IMR-90 (cell line): ENCODE results near the gene NQO2. TPM values are rescaled to one million over a fixed set of nuclear protein-coding genes. Genes with fewer than 3 reads are reported as not detected.

Source experiments
- ATAC-seq: fragments of 200-7000 bp; cut with Tn5 transposase; 2 replicates; pipeline ENCODE4 v1.9.1; 2020; ENCODE audit warnings: low read depth, mild to moderate bottlenecking, moderate library complexity
- BruUV-seq: library from RNA; stranded (reverse); fragments of 400-500 nt; replicated peaks from 2 replicates; lab custom pipeline; 2021; lab: Mats Ljungman, UMichigan
- CTCF ChIA-PET: fragments of 300-600 bp; formaldehyde crosslinking; extraction: SDS; loops from one replicate; lab custom pipeline; 2021; ENCODE audit warnings: antibody characterized with exemption; lab: Yijun Ruan, JAX
- POLR2A ChIA-PET: fragments of 300-600 bp; sonication (Branson Sonifier 250); formaldehyde crosslinking; loops from one replicate; lab custom pipeline; 2022; ENCODE audit warnings: antibody characterized with exemption; ENCODE audit not compliant: unreplicated experiment; lab: Charles Lee
- DNase-seq: peaks from one replicate; pipeline ENCODE4 v3.0.0; 2013
- H2AFZ ChIP-seq: replicated peaks from 2 replicates; pipeline ENCODE3; 2013; ENCODE audit warnings: low read length, mild to moderate bottlenecking; ENCODE audit not compliant: poor library complexity
- H2AK5ac ChIP-seq: 2 replicates; pipeline ENCODE4 v1.6.1; 2013; ENCODE audit warnings: low read depth, low read length, inconsistent platforms
- H2AK9ac ChIP-seq: replicated peaks from 2 replicates; pipeline ENCODE3; 2013; ENCODE audit warnings: mild to moderate bottlenecking, low read depth, low read length, moderate library complexity; ENCODE audit not compliant: poor library complexity
- H2BK120ac ChIP-seq: 2 replicates; pipeline ENCODE4 v1.6.1; 2013; ENCODE audit warnings: low read depth, low read length, inconsistent platforms
- H2BK15ac ChIP-seq: 3 replicates; pipeline ENCODE4 v1.6.1; 2013; ENCODE audit warnings: low read depth, low read length, inconsistent platforms
- H2BK20ac ChIP-seq: 2 replicates; pipeline ENCODE4 v1.6.1; 2013; ENCODE audit warnings: low read depth, mild to moderate bottlenecking, inconsistent platforms, low read length, moderate library complexity
- H2BK5ac ChIP-seq: 2 replicates; pipeline ENCODE4 v1.6.1; 2013; ENCODE audit warnings: mild to moderate bottlenecking, low read depth, low read length, inconsistent platforms; ENCODE audit not compliant: poor library complexity, severe bottlenecking
- H3K14ac ChIP-seq: replicated peaks from 2 replicates; pipeline ENCODE4 v1.6.1; 2013; ENCODE audit warnings: low read depth, low read length, inconsistent platforms
- H3K18ac ChIP-seq: 2 replicates; pipeline ENCODE4 v1.6.1; 2013; ENCODE audit warnings: low read depth, low read length, control low read depth
- H3K23ac ChIP-seq: 2 replicates; pipeline ENCODE4 v1.6.1; 2013; ENCODE audit warnings: low read depth, low read length, inconsistent platforms
- H3K27ac ChIP-seq: 2 replicates; pipeline ENCODE4 v1.5.1; 2013; ENCODE audit warnings: mild to moderate bottlenecking, control low read depth, low read length; ENCODE audit not compliant: insufficient read depth
- H3K27me3 ChIP-seq: 2 replicates; pipeline ENCODE4 v1.6.1; 2013; ENCODE audit warnings: low read length; ENCODE audit not compliant: control insufficient read depth, insufficient read depth
- H3K36me3 ChIP-seq: 2 replicates; pipeline ENCODE4 v1.6.1; 2013; ENCODE audit warnings: low read length, mixed read lengths; ENCODE audit not compliant: control insufficient read depth, insufficient read depth
- H3K4ac ChIP-seq: 2 replicates; pipeline ENCODE4 v1.6.1; 2013; ENCODE audit warnings: low read depth, low read length, inconsistent platforms
- H3K4me1 ChIP-seq: 2 replicates; pipeline ENCODE4 v1.6.1; 2013; ENCODE audit warnings: low read length, mixed read lengths; ENCODE audit not compliant: control insufficient read depth, insufficient read depth
- H3K4me2 ChIP-seq: 2 replicates; pipeline ENCODE4 v1.6.1; 2013; ENCODE audit warnings: low read depth, mild to moderate bottlenecking, control low read depth, low read length, moderate library complexity
- H3K4me3 ChIP-seq: 2 replicates; pipeline ENCODE4 v1.5.1; 2013; ENCODE audit warnings: low read depth, mild to moderate bottlenecking, control low read depth, low read length, moderate library complexity; ENCODE audit not compliant: insufficient read depth
- H3K56ac ChIP-seq: 2 replicates; pipeline ENCODE4 v1.6.1; 2013; ENCODE audit warnings: low read length, inconsistent platforms; ENCODE audit not compliant: insufficient read depth; ENCODE audit errors: extremely low read depth
- H3K79me1 ChIP-seq, 2 experiments: 2 replicates each; pipeline ENCODE4 v1.6.1; 2013; ENCODE audit warnings: low read length in 2 of 2, inconsistent platforms in 1 of 2, low read depth in 1 of 2
- H3K9ac ChIP-seq: 2 replicates; pipeline ENCODE4 v1.6.1; 2013; ENCODE audit warnings: low read depth, low read length, control low read depth
- H3K9me1 ChIP-seq: 2 replicates; pipeline ENCODE4 v1.6.1; 2013; ENCODE audit warnings: low read length, inconsistent platforms; ENCODE audit not compliant: insufficient read depth
- H3K9me3 ChIP-seq: 2 replicates; pipeline ENCODE4 v1.6.1; 2013; ENCODE audit warnings: low read length; ENCODE audit not compliant: control insufficient read depth, insufficient read depth
- H4K20me1 ChIP-seq: 2 replicates; pipeline ENCODE4 v1.6.1; 2013; ENCODE audit warnings: low read length, inconsistent platforms; ENCODE audit not compliant: insufficient read depth
- H4K5ac ChIP-seq: 2 replicates; pipeline ENCODE4 v1.6.1; 2013; ENCODE audit warnings: mild to moderate bottlenecking, low read depth, low read length, control low read depth
- H4K8ac ChIP-seq, 2 experiments: 2 replicates each; pipeline ENCODE4 v1.6.1; 2013; ENCODE audit warnings: low read depth in 2 of 2, low read length in 2 of 2, control low read depth in 1 of 2, inconsistent platforms in 1 of 2
- H4K91ac ChIP-seq: 2 replicates; pipeline ENCODE4 v1.6.1; 2013; ENCODE audit warnings: low read depth, low read length, inconsistent platforms; ENCODE audit not compliant: insufficient read depth
- BHLHE40 ChIP-seq: fragments of 150-350 bp; IDR thresholded peaks from 2 replicates; pipeline ENCODE4 v1.6.1; 2016; ENCODE audit warnings: mild to moderate bottlenecking, low read depth, low read length
- FOS ChIP-seq: fragments of 150-350 bp; IDR thresholded peaks from 2 replicates; pipeline ENCODE4 v1.6.1; 2016; ENCODE audit warnings: low read depth, low read length
- MAZ ChIP-seq: IDR thresholded peaks from 2 replicates; pipeline ENCODE4 v1.6.1; 2012; ENCODE audit warnings: low read depth, mild to moderate bottlenecking, low read length, improper control_type of control experiment, moderate library complexity, borderline replicate concordance
- MXI1 ChIP-seq: IDR thresholded peaks from 2 replicates; pipeline ENCODE4 v1.6.1; 2012; ENCODE audit warnings: low read depth, mild to moderate bottlenecking, low read length, moderate library complexity, borderline replicate concordance
- NFE2L2 ChIP-seq: fragments of 150-350 bp; IDR thresholded peaks from 2 replicates; pipeline ENCODE4 v1.6.1; 2016; ENCODE audit warnings: low read depth, mild to moderate bottlenecking, low read length
- RCOR1 ChIP-seq: IDR thresholded peaks from 2 replicates; pipeline ENCODE4 v1.6.1; 2012; ENCODE audit warnings: mild to moderate bottlenecking, low read length, improper control_type of control experiment; ENCODE audit not compliant: insufficient replicate concordance
- SMC3 ChIP-seq: fragments of 150-350 bp; IDR thresholded peaks from 2 replicates; pipeline ENCODE4 v1.6.1; 2016; ENCODE audit warnings: low read depth, mild to moderate bottlenecking, antibody characterized with exemption, low read length, moderate library complexity
- WGBS, 2 experiments: methylation state at CpG; one replicate each; pipeline versions ENCODE4 v1.1.5 to v1.1.7; 2013; ENCODE audit warnings: missing lambda C conversion rate in 2 of 2; ENCODE audit not compliant: insufficient read length in 1 of 2; ENCODE audit errors: extremely low coverage in 2 of 2; 5-methylcytosine and 5-hydroxymethylcytosine counted together
- dilution Hi-C: fragments of 300-500 bp; cut with HindIII; formaldehyde crosslinking; loops from one replicate; pipeline ENCODE4 v1.14.3; 2018; ENCODE audit warnings: low sequenced_read_pairs; ENCODE audit not compliant: unreplicated experiment
- in situ Hi-C: fragments of 300-500 bp; cut with MboI; formaldehyde crosslinking; loops from 3 replicates; pipeline ENCODE4 v1.14.3; 2019; ENCODE audit warnings: low sequenced_read_pairs, inconsistent platforms, mixed read lengths
- intact Hi-C: fragments of 100-400 bp; cut with micrococcal nuclease; formaldehyde crosslinking; loops from 2 replicates; pipeline ENCODE4 v1.10.0; 2022
- polyA plus RNA-seq, 3 experiments: library from polyadenylated mRNA; depleted of rRNA; stranded (reverse); fragments of >200 nt; gene quantifications; 2 replicates each; pipeline ENCODE4 v1.2.3, GENCODE V29; 2012; ENCODE audit warnings: low replicate concordance in 1 of 3
- total RNA-seq: library from RNA; depleted of rRNA; stranded (reverse); fragments of >200 nt; gene quantifications from 2 replicates; pipeline ENCODE4 v1.2.3, GENCODE V29; 2012

Gene NQO2
- total and polyA plus RNA-seq, 2 of the 4 experiments (the other 2 are of a cell fraction) = 42.5 to 72.1 TPM

DNA sequence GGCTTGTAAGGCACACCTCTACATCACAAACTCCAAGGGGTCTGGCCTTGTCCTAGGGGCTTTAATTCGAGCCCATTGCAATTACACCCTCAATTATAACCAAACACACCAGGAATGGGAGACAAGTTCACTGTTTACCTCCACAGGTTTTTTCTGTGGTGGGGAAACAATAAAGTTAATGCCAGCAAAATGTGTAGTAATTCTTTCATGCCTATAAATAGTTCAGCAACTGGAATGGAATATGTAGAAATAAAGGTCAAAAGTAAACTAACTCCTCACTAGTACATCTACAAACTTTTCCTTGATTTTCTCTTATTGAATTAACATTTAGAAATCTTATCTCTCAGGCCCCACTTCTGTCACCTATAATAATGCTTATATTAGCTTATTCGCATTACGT, 41.5 kb downstream of the NQO2 start:
- in situ Hi-C loops (no loop called here), dilution Hi-C loops (no loop called here), intact Hi-C loops (no loop called here)
- no peak overlapping the region for H2AFZ ChIP-seq
- H3K9me3 ChIP-seq = no peaks in the 10 kb centered on the region
- ChIA-PET POLR2A (no interaction called here), CTCF (no interaction called here)
- H3K23ac ChIP-seq = no peak overlapping the region
- no peak overlapping the region for H3K4me3 ChIP-seq
- no peak overlapping the region for H4K5ac ChIP-seq
- H2AK9ac ChIP-seq = no peak overlapping the region
- no peak overlapping the region for H3K56ac ChIP-seq
- no peak overlapping the region for H3K18ac ChIP-seq
- no peak overlapping the region for H4K91ac ChIP-seq
- no peaks in the 10 kb centered on the region for H3K36me3 ChIP-seq
- H3K4me1 ChIP-seq = peaks cover 2% of the 10 kb centered on the region; the same call in 1 of the 2 replicates
- H3K14ac ChIP-seq = no peak overlapping the region
- peaks cover 14% of the 10 kb centered on the region for H3K27me3 ChIP-seq
- no peak overlapping the region for H3K9ac ChIP-seq
- H3K4me2 ChIP-seq = no peak overlapping the region
- DNase-seq (no peak), ATAC-seq (no peak)
- no TSS peak for BruUV-seq
- H4K20me1 ChIP-seq = no peaks in the 10 kb centered on the region
- H3K4ac ChIP-seq = no peak overlapping the region
- H3K79me1 ChIP-seq = no peaks in the 10 kb centered on the region
- whole genome bisulfite sequencing, 2 experiments = 86% methylated on average over 2 of the region's 3 CpGs; no CpG with 5 or more reads in 1 of the 2 experiments
- no peak for TF ChIP-seq RCOR1
- TF ChIP-seq BHLHE40 = no peak
- TF ChIP-seq FOS = no peak
- TF ChIP-seq MXI1 = no peak
- TF ChIP-seq NFE2L2 = no peak
- TF ChIP-seq SMC3 = no peak
- no peak for TF ChIP-seq MAZ
- H2BK120ac ChIP-seq = no peak overlapping the region
- no peaks in the 10 kb centered on the region for H3K9me1 ChIP-seq
- no peak overlapping the region for H2BK20ac ChIP-seq
- H3K27ac ChIP-seq = no peak overlapping the region
- H2BK5ac ChIP-seq = no peak overlapping the region
- no peak overlapping the region for H4K8ac ChIP-seq
- no peak overlapping the region for H2BK15ac ChIP-seq
- no peak overlapping the region for H2AK5ac ChIP-seq
